GM19395 (cell line): Measurements from ENCODE around the gene SPEM2.

Experiments
- ATAC-seq: cut with Tn5 transposase; IDR thresholded peaks from one replicate; pipeline ENCODE4 v1.9.1; 2021; ENCODE audit warnings: mild to moderate bottlenecking, moderate library complexity; ENCODE audit not compliant: unreplicated experiment

The SPEM2 gene

GRCh38 chr17:7403977-7404736, 21.3 kb upstream of the SPEM2 start, which contains the start of gene TMEM256:
Gene TMEM256 (minus strand): TSS chr17:7404097. CDS start chr17:7404084, 13 bp downstream.
- ATAC-seq = peak; percentile 88

GRCh38 chr17:7404737-7405349, 20.6 kb upstream of the SPEM2 start:
- no peak for ATAC-seq

- ATAC-seq = no peak
Measured at GRCh38 chr17:7405350-7406234, 19.8 kb upstream of the SPEM2 start.

- no peak for ATAC-seq
Measured at GRCh38 chr17:7406235-7406825, 19.1 kb upstream of the SPEM2 start.

DNA sequence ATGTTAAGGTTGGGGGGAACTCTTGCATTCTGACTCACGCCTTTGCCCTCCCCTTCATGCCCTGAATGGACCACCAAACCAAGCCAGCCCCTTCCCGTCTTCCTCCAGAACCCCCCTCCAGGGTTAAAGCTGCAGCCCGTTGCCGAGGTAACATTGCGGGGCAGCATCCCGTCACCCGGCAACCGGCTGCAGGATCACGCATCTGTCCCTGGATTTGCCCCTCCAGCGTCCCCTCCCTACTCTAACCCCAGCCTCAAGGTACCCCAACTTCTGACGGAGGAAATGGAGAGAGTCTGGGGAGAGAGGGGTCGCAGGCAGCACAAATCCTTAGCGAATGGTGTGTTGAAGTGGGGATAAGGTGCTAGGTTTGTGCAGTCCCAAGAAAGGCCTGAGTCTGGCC, 18.3 kb upstream of the SPEM2 start:
- ATAC-seq = no peak

DNA sequence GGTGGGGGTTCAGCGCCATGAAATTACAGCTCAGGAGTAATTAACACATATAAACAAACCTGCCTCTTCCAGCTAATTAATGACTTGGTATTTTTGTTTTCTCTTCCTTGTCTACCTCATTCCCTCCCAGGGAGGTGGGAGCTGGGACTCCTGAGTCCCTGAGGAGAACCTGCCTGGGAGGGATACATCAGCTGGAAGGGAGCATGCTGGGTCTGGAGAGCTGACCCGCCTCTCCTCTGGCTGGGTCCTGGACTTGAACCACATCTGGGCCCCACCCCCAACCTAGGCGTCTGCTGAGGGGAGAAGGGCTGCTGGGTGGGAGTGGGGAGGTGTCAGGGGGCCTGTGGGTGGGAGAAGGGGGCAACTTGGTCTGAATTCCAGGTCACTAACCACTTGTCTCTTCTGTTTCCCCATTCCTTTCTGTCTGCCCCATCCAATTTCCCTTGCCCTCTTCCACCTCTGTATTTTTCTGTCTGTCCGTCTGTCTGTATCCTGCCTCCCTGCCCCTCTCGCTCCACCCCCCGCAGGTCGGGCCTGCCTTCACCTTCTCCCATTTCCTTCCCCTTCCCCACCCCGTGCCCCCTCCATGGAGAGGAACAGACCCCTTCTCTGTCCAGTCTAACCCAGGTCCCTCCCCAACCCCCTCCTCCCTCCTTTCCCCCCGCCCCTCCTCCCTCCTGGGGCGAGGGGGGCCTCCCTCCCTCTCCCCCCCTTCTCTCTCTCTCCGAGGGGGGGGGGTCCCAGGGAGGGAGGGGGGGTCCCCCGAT, 17.7 kb upstream of the SPEM2 start, which contains the start of gene NLGN2:
TSS of gene NLGN2 (plus strand) at position 361 of the 767 bp plus-strand sequence. CDS start 411 bp downstream, outside the sequence.
- no peak for ATAC-seq

GRCh38 chr17:7408252-7408727, 17.1 kb upstream of the SPEM2 start:
- ATAC-seq = no peak

DNA sequence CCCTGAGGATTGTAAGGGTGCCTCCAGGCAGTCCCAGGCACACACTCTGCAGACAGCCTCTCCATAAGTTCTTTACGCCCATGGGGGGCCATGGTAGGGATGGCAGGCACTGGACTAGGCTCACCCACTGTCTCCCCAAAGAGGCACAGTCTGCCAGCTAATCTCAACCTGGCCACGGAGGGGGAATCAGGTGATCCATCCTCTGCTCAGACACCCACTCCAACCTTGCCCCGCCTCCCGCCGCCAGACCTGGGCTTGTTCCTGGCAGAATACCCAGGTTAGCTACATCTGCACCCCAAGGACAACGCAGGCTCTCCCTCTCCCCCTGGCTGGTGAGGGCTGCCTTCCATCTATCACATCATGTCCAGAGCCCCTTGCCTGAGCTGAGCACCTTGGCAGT, 16.6 kb upstream of the SPEM2 start:
- ATAC-seq = no peak

GRCh38 chr17:7409716-7410115, 15.7 kb upstream of the SPEM2 start:
- ATAC-seq = no peak

- ATAC-seq = no peak
Measured at GRCh38 chr17:7410634-7411426, 14.6 kb upstream of the SPEM2 start.

GRCh38 chr17:7411427-7411750, 14.0 kb upstream of the SPEM2 start:
- ATAC-seq = no peak

- no peak for ATAC-seq
Measured at GRCh38 chr17:7413346-7413985, 11.9 kb upstream of the SPEM2 start.

- ATAC-seq = no peak
Measured at GRCh38 chr17:7414837-7415236, 10.6 kb upstream of the SPEM2 start.

DNA sequence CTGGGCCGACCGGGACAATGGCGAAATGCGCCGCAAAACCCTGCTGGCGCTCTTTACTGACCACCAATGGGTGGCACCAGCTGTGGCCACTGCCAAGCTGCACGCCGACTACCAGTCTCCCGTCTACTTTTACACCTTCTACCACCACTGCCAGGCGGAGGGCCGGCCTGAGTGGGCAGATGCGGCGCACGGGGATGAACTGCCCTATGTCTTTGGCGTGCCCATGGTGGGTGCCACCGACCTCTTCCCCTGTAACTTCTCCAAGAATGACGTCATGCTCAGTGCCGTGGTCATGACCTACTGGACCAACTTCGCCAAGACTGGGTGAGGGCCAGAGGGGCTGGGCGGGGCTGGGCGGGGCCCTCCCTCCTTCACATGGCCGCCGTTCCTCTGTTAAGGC, 9.6 kb upstream of the SPEM2 start:
- no peak for ATAC-seq

GRCh38 chr17:7416323-7416722, 9.1 kb upstream of the SPEM2 start:
- no peak for ATAC-seq

GRCh38 chr17:7417056-7417655, 8.3 kb upstream of the SPEM2 start:
- ATAC-seq = no peak

- no peak for ATAC-seq
Measured at GRCh38 chr17:7418472-7419152, 6.8 kb upstream of the SPEM2 start.
